ENCODE data around the gene AVPR1B.

Gene AVPR1B

GRCh38 chr1:206117151-206117948, at the start of gene AVPR1B:
AVPR1B (minus strand) TSS chr1:206117388; CDS start chr1:206116890, 498 bp downstream.
- peak; percentile 52 for DNase-seq

- no peak for DNase-seq
These were observed 28.6 kb upstream of the AVPR1B start for GRCh38 chr1:206145771-206146290.

- no peak for DNase-seq
These were observed 27.4 kb upstream of the AVPR1B start for GRCh38 chr1:206144605-206145004.

GRCh38 chr1:206143537-206144172, 26.5 kb upstream of the AVPR1B start:
- DNase-seq = no peak

GRCh38 chr1:206142770-206143169, 25.6 kb upstream of the AVPR1B start:
- no peak for DNase-seq

- DNase-seq = no peak
These were observed 24.8 kb upstream of the AVPR1B start for GRCh38 chr1:206142011-206142410.

- no peak for DNase-seq
These were observed 19.1 kb upstream of the AVPR1B start for GRCh38 chr1:206136241-206136640.

- no peak for DNase-seq
These were observed 18.1 kb upstream of the AVPR1B start for GRCh38 chr1:206135248-206135647.

GRCh38 chr1:206133751-206134415, 16.7 kb upstream of the AVPR1B start:
- DNase-seq = no peak

- DNase-seq = no peak
These were observed 13.8 kb upstream of the AVPR1B start for GRCh38 chr1:206131037-206131436.

GRCh38 chr1:206128196-206128595, 11.0 kb upstream of the AVPR1B start:
- peak; percentile 76 for DNase-seq

- DNase-seq = no peak
These were observed 10.1 kb upstream of the AVPR1B start for GRCh38 chr1:206127336-206127735.

- no peak for DNase-seq
These were observed 8.2 kb upstream of the AVPR1B start for GRCh38 chr1:206125346-206125745.

- no peak for DNase-seq
These were observed 5.5 kb upstream of the AVPR1B start for GRCh38 chr1:206122686-206123085.

GRCh38 chr1:206121269-206121668, 4.1 kb upstream of the AVPR1B start:
- DNase-seq = no peak

GRCh38 chr1:206120406-206120805, 3.2 kb upstream of the AVPR1B start:
- no peak for DNase-seq

- no peak for DNase-seq
These were observed 376 bp downstream of the AVPR1B start for GRCh38 chr1:206116873-206117150.

- no peak for DNase-seq
These were observed 856 bp downstream of the AVPR1B start for GRCh38 chr1:206116191-206116872.

GRCh38 chr1:206115791-206116190, 1.4 kb downstream of the AVPR1B start:
- no peak for DNase-seq

- DNase-seq = no peak
These were observed 2.2 kb downstream of the AVPR1B start for GRCh38 chr1:206114692-206115640.

GRCh38 chr1:206112600-206113301, 4.4 kb downstream of the AVPR1B start:
- no peak for DNase-seq
